Activated gamma-delta T cell (primary cell): Measurements from ENCODE around the gene PNLIPRP1.

ENCODE experiments used
- DNase-seq: peaks from one replicate; lab custom pipeline; 2025; lab: John Stamatoyannopoulos, UW
- total RNA-seq, 2 donors: gene quantifications; one replicate each; lab custom pipeline; 2026; lab: John Stamatoyannopoulos, UW

PNLIPRP1 gene
- 0 to 0.05 reads per million in 2 donors for total RNA-seq

DNA sequence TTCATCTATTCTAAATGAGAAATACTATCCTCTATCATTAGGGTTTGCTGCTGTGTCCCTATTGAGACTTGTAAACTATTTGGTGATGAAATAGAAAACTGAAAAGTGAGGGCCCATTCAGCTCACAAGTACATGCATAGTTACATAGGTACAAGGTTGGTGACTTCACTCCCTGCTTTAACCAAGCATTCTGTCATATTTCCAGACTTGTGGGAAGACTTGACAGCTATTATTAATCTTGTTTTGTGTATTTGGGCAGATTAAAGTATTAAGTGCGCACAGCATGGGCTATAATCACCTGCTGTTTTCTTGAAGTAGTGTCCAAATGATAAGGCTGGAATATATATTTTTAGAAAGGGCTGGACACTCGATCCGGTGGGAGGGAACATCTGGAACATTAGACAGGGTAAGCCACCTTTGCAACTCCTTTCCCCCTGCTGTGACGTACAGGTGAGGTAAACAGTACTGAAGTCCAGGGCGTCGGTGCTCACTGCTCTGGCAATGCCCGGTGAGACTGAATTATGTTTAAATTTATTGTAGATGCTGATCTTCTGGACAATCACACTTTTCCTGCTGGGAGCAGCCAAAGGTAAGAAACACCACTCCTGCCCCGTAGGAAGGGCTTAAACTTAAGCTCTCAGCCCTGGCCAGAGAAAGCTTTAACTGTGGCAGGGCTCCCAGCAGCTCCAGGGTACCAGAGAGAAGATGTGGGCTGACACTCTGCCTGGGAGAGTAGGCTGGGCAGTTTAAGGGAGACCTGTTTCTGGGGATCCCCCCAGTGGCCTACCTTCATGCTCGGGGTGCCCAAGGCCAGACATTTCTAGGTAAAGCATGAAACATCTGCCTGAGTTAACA is at the start of gene PNLIPRP1:
PNLIPRP1 (plus strand) TSS at position 370 of the 855 bp plus-strand sequence; CDS start at position 541, 171 bp downstream.
- no peak for DNase-seq

DNA sequence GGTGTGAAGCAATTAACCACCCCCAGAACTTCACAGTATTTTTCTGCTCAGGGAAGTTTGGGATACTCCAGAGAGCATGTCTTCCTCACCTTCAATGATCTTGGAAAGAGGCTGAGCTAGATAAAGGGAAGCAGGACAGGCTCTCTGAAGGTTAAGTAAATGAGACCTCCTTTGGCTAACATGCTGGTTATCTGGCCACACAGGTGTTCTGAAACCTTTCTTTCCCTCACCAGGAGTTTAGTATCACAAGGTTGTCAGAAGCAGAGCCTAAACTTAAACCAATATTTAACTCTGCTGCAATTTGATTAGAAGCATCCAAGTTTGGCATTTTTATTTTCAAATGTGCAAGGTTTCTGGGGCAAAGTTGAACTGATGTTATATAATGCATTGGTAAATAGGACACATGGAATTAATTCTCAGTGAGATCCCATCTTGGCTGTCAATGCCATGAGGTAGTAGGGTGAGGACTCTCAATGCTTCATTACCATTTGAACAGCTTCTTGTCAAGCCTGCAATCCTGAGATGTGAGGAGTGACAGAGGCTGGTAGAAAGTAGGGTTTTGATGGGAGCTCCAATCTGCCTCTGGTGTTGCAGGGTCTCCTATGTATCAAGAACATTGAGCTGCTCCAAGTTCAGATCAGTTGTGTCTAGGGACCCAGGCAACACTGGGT is 48.6 kb upstream of the PNLIPRP1 start:
- DNase-seq: no peak

DNA sequence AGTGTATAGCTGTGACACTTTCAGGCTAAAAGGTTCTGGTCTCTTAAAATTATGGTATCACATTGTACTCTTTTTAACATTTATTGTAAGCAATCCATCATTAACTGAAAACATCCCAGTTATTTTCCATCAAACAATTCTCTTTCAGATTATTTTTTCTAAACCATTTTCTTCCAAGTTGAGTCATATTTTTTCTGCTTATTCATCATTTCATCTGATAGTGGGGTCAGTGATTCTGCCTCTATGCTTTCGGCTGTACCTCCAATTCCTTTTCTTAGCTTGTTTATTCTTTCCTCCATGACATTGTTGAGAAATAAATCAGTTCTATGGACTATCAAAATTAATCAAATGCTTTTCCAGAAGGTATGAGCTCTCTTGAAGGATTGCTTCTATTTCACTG is 45.6 kb upstream of the PNLIPRP1 start:
- no peak for DNase-seq

DNA sequence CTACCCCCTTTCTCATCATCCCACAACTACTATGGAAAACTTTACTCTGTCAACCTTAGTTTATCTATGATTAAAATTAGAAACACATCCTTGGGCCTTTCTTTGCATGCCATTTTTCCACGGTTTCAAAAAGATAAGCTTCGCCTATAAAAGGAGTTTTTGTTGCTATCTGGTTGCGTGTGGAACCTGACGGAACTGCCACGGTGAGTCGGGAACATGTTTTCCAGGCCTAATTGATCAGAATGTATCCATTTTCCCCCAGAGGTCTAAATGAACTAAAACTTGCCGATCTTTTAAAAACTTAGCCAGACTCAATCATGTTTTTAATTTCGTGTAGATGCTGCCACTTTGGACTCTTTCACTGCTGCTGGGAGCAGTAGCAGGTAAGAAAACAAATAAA is 45.0 kb upstream of the PNLIPRP1 start, which contains the start of gene PNLIP:
PNLIP (plus strand) TSS at position 176 of the 400 bp plus-strand sequence; CDS start at position 338, 162 bp downstream.
- DNase-seq: no peak

DNA sequence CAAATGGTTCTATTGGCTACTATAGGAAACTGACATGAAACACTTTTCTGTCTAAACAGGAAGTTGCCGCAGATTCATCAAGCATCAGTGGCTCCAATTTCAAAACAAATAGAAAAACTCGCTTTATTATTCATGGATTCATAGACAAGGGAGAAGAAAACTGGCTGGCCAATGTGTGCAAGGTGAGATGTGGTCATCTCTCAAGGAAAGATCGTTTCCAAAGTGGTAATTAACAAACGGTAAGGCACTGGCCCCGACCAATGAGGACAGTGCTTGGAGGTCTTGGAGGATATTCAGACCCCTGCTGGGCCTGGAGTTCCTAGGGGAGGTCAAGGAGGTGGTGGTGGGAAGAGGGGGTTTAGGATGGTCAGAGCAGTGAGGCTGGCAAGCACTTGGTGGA is 42.5 kb upstream of the PNLIPRP1 start:
- no peak for DNase-seq

DNA sequence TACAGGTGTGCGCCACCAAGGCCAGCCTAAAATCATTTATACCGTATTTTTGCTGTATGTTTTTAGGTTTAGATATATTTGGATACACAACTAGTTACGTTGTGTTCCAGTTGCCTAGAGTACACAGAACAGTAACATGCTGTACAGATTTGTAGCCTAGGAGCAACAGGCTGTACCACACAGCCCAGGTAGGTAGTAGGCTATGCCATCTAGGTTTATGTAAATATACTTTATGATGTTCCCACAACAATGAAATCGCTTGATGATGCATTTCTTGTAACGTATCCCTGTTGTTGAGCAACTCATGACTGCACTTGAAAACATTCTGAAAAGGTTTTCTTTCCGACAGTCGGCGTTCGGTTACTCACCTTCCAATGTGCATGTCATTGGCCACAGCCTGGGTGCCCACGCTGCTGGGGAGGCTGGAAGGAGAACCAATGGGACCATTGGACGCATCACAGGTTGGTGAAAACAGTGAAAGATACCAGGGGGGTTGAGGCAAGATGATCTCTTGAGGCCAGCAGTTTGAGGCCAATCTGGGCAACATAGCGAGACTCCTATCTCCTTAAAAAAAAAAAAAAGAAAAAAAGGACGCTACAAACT is 37.3 kb upstream of the PNLIPRP1 start:
- DNase-seq: no peak

DNA sequence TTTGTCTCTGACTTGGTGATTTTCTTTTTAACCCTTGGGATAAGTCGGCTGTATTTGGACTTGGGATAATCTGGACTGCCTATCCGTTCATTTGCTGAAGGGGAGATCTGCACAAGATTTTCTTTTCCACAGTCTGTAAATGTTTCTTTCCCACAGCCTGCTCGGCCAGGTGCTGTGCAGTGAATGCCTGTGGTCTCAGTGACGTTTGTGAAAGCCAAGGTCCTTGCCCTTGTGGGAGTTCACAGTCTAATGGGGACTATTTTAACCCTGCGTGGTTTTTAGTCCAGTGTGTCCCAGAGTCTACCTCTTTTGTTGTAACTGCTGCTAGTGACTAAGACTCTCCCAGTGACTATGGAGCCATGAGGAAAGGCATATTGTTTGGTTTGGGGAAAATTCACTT is 36.1 kb upstream of the PNLIPRP1 start:
- DNase-seq: no peak

DNA sequence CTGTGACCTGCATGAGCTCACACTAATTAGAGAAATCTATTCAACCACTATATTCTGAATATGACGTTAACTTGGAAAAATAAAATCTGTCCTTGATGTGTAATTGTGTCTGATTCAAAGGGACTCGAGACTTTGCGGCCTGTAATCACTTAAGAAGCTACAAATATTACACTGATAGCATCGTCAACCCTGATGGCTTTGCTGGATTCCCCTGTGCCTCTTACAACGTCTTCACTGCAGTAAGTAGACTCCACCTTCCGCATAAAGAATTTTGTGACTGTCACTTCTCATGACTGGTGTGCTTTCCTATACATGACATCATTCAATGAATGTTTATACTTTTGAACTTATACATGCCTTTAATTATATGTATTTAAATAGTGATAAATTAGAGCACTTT is 34.9 kb upstream of the PNLIPRP1 start:
- no peak for DNase-seq

DNA sequence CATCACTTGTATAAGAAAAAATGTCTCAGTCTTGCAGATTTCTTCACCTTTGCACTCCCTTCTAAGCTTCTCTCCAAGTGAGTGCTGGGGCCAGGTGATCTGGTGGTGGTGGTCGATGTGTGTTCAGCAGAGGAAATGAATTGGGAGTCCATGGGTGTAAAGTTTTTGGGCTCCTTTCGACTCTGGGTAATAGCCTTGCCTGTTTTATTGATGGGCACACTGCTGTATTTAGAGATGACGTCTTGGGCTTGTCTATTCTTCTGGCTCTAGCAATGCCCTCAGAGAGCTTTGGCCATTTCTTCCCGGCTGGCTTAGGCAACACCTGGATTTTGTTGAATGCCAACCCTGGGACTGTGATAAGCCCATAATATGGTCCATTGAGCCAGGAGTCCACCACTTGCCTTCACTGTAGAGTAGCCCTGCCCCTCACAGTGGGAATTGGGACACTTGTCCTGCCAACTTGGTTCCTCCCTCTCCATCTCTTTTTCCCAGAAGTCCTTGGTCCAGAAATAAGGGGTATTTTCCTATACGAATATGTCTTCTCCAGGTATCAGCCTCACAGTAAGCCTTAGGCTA is 33.4 kb upstream of the PNLIPRP1 start:
- no peak for DNase-seq

DNA sequence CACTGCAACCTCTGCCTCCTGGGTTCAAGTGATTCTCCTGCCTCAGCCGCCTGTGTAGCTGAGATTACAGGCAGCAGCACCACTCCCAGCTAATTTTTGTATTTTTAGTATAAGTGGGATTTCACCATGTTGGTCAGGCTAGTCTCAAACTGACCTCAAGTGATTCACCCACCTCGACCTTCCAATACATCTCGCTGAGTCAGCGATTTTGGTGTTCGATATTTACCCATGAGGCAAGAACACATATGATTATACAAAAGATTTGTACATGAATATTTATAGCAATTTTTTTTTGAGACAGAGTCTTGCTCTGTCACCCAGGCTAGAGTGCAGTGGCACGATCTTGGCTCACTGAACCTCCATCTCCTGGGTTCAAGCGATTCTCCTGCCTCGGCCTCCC is 25.2 kb upstream of the PNLIPRP1 start:
- no peak for DNase-seq

DNA sequence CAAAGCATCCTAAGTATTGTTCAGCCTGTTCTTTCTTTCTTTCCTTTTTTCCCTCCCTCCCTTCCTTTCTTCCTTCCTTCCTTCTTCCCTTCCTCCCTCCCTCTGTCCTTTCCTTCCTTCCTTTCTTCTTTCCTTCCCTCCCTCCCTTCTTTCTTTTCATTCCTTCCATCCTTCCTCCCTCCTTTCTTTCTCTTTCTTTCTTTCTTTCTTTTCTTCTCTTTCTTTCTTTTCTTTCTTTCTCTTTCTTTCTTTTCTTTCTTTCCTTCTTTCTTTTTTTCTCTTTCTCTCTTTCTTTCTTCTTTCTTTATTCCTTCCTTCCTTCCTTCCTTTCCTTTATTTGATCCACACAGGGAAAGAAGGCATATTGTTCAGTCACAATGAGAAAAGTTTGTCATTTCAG is 23.8 kb upstream of the PNLIPRP1 start:
- DNase-seq: no peak

DNA sequence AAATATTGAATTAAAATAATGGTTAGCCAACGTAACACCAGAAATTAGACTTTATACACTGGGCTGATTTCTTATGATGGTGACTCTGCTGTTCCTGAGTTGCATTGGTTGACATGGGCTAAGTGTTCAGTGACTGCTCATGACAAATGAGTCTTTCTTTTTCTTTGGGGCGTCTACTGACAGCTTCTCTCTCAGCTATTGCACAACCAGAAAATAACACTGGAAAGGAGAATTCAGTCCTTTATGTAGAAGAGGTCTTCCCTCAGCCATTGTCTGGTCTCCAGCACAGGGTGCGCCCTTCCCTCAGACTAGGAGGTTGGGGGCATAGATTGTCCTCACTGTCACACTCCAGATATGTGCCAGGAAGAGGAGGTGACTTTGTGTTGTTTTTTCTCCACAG is 23.4 kb upstream of the PNLIPRP1 start:
- no peak for DNase-seq

DNA sequence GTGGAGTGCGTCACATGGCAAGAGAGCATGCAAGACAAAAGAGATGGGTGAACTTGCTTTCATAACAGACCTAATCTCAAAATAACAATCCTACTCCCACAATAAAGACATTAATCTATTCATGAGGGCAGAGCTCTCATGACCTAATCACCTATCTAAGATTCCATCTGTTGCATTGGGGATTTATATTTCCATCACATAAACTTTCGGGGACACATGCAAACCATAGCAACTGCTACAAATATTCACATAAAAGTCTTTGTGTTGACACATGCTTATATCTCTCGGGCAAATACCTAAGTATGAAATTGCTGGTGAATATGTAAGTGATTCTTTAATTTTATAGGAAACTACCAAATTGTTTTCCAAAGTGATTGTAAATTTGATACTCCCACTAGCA is 16.0 kb upstream of the PNLIPRP1 start:
- no peak for DNase-seq

DNA sequence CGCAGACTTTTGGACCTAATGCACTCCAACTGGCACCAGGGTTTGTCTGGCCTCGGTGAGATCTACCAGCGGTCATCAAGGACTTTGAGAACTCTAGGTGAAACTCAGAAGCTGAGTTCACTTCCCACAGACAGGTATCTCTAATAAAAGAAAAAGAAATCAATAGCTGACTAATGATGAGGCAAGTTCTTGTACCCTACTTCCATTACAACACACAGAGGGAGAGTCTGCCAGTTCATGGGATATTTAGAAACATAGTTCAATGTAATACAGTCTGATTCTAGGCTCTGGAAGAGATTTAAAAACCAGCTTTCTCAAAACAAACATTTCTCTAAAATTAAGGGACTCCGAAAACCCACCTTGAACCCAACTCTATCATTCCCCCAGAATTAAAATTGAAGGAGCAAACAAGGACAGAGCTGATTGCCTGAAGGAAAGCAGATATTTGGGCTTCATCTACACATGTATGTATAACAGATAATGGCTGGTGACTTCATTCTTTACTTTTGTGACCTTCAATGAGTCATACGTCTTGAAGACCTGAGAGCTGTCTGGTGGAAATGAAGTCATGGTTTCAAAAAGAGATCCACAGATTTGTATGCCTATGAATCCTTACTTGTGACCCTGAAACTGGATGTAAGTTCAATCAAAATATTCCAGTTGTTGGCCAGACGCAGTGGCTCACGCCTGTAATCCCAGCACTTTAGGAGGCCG is 2.7 kb upstream of the PNLIPRP1 start:
- DNase-seq: no peak

DNA sequence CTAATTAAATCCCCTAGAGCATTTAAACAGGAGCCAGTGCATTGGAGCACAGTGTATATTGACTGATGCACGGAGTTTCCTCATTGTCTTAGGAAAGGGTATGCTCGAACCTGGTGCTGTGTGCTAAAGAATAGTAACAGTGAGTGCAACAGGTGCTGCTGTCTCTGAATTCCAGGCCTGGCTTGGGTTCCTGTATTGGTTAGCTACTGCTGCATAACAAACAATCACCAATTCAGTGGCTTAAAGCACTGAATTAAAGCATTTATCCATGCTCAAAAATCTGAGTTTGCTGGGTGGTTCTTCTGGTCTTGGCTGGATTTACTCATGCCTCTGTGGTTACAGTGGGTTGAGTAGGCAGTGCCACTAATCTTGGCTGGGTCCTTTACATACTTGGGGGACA is 1.8 kb upstream of the PNLIPRP1 start:
- no peak for DNase-seq

DNA sequence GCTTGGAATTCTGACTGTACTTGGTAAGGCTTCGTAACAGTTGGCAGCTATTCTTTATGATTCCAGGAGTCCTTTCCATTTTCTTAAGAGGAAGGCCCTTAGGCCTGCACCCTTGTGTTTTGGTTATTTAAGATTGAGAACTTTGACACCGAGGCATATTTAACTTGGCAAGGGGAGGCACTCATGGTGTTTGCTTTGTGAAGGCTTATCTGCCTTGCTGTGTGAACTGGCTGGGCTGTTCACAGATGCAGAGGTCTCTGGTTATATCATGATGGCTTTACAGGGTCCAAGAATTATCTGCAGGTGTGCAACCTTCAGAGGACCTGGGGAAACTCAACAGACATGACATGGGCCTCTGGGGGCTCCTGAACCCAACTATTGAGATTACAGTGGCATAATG is 833 bp upstream of the PNLIPRP1 start:
- DNase-seq: no peak

DNA sequence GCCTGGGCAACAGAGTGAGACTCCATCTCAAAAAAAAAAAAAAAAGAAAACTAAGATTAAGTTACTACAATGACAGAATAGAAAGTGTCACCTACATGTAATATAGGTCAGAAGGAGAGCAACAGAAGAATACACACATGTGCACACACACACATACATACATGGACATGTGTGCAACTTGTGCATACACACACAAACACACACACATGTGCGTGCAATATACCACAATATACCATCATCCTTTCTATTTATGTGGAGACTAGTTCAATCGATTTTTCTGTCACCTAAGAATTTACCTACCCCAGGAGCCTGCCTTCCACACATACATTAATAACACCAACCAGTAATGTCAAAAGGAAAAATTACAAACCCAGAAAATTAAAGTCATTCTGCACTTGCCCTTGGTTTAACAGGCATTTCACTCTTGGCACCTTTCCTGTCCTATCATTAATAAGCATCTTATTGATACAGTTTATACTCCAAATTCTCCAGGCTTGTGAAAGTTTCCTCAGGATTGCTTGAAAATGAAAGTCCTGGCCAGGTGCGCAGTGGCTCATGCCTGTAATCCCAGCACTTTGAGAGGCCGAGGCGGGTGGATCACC is 2.5 kb downstream of the PNLIPRP1 start:
- DNase-seq: no peak

DNA sequence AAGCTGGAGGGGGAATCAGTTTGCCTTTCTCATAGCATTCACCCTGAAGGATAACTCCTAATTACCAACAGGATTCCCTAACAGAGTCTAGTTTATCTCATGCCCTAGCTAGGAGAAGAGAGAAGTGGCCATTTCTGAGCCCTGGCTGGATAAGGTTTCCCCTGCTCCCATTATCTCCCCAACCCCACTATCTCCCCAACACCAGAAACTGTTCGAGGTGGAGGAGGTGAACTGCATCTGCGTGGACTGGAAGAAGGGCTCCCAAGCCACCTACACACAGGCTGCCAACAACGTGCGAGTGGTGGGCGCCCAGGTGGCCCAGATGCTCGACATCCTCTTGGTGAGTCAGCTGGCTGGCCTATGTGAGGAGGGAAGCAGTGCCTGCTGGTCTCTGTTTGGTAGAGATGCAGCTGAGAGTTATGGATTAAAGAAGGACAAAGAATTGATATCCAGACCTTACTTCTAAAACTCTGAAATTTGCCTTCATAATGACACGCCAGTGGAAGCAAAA is 3.8 kb downstream of the PNLIPRP1 start:
- no peak for DNase-seq

DNA sequence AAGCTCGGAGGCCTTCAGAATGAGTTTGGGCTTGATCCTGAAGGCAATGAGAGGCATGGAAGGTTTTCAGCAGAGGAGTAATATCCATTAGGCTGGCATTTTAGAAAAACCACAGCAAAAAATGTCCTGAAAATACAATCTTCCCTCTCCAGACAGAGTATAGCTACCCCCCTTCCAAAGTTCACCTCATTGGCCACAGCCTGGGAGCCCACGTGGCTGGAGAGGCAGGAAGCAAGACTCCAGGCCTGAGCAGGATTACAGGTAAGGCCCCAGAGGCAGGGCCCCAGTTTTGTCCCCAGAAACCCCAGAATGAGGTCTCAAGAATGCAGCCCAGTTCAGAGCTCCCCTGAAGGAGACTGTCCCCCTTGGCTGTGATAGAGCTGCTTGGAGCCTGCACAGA is 5.3 kb downstream of the PNLIPRP1 start:
- no peak for DNase-seq

DNA sequence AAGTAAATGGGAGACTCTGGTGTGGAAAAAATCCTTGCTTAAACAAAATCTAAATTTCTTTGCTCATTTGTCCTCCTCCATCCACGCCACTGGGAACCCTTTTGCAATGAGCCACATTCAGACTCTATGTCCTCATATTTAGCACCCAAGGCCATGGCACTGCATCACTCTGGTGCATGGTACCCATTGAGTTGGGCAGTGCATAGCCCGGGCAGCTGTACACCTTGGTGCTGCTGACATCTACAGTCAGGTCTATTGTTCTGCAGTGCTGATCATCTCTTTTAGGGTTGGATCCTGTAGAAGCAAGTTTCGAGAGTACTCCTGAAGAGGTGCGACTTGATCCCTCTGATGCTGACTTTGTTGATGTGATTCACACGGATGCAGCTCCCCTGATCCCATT is 6.8 kb downstream of the PNLIPRP1 start:
- DNase-seq: no peak

DNA sequence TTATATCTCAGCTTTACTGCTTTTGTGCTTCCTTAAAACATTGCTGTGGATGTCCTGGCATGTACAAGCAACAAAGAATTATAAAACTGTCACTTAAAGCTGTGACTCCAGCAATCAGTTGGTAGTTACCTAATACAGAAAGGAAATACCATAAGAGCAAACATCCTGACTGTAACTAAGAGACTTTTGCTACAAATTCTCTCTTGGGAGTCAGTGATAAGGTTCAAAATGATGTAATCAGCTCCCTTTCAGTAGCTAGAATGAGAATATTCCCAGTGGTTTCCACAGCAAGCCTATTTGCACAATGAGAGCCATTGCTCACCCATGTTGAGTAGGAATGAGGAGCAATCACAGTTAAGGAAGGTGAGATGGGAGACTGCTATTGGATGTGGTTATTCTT is 7.6 kb downstream of the PNLIPRP1 start:
- DNase-seq: no peak
